ENCODE data around the gene EZH2. TPM values are rescaled to one million over a fixed set of nuclear protein-coding genes. Genes with fewer than 3 reads are reported as not detected.

Gene EZH2
- polyA plus RNA-seq, 2 of the 4 experiments (the other 2 are of a cell fraction) = 36.6 to 45.7 TPM

DNA sequence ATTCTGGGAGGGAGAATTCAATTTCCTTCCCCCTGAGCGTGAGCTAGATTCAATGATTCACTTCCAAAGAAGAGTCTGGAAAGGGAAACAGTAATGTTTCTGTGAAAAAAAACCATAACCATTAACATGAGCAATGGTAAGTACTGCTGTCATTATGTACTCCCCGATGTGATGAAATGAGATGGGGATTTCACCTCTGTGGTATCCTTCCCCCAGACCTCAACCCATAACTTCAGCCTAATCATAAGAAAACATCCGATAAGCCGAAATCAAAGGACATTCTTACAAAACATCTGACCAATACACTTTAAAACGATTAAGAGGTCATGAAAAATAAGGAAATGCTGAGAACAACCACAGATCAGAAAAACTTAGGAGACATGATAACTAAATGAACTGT, 27.2 kb downstream of the EZH2 start:
- no peak for TF ChIP-seq JUNB (IDR thresholded peaks at IDR 0.05)
- no peak overlapping the region for H3K27ac ChIP-seq
- no peak overlapping the region for H3K4me2 ChIP-seq
- 0 out of 3 replicates have a peak, but pooled peaks cover 4% of the 10 kb centered on the region for H3K4me1 ChIP-seq
- FAIRE-seq (no peak), DNase-seq (ENCODE audit: low read depth in 1 of 2, low spot score in 1 of 2) (no peak), ATAC-seq (peak in 1 of 2 experiments; percentile 24; a peak in 2 of 6 replicates)
- ChIA-PET POLR2A (interaction anchor here (1.3 kb wide), 1 partner anchor 27 kb away, joined by 3 read pairs; the partner anchor contains the start of gene EZH2), CTCF (interaction anchor here (0.7 to 2.8 kb wide), 24 partner anchors 10 to 132 kb away, joined by 3 to 17 read pairs (median 5); partner anchors contain the start of gene EZH2)
- no peak overlapping the region for H3K4me3 ChIP-seq
- WGBS (ENCODE audit: missing lambda C conversion rate) = 74% methylated on average over 5 of the region's 5 CpGs
- no peaks in the 10 kb centered on the region for H3K9me3 ChIP-seq

DNA sequence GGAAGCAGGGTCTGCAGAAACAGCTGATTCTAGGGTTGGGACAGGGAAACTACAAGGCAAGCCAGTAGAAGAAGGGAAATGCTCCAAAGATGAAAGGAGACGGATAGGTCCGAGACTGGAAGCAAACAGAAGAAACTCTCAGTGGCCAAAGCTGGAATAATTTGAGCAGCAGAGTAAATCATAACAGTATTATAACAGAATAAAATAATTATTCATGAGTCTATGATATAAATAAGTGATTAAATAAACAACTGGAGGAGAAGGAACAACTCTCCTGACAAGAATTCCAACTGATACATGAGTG, 27.6 kb downstream of the EZH2 start:
- Histone ChIP-seq H3K9me3 (no peaks in the 10 kb centered on the region), H3K27ac (no peak overlapping the region), H3K4me3 (no peak overlapping the region), H3K4me1 (0 out of 3 replicates have a peak, but pooled peaks cover 4% of the 10 kb centered on the region), H3K4me2 (no peak overlapping the region)
- CTCF ChIA-PET = interaction anchor here (0.7 to 2.8 kb wide), 25 partner anchors 8 to 132 kb away, joined by 3 to 17 read pairs (median 5); partner anchors contain the start of gene EZH2
- FAIRE-seq (no peak), ATAC-seq (peak; percentile 58 to 66; a peak in 5 of 6 replicates), DNase-seq (ENCODE audit: low read depth in 1 of 2, low spot score in 1 of 2) (no peak)
- POLR2A ChIA-PET = interaction anchor here (1.3 kb wide), 1 partner anchor 27 kb away, joined by 3 read pairs; the partner anchor contains the start of gene EZH2
- 86% methylated on average over 2 of the region's 2 CpGs for WGBS (ENCODE audit: missing lambda C conversion rate)
- TF ChIP-seq, protein P1, sequence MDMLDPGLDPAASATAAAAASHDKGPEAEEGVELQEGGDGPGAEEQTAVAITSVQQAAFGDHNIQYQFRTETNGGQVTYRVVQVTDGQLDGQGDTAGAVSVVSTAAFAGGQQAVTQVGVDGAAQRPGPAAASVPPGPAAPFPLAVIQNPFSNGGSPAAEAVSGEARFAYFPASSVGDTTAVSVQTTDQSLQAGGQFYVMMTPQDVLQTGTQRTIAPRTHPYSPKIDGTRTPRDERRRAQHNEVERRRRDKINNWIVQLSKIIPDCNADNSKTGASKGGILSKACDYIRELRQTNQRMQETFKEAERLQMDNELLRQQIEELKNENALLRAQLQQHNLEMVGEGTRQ (IDR thresholded peaks at IDR 0.05) = no peak
- TF ChIP-seq, protein P2, sequence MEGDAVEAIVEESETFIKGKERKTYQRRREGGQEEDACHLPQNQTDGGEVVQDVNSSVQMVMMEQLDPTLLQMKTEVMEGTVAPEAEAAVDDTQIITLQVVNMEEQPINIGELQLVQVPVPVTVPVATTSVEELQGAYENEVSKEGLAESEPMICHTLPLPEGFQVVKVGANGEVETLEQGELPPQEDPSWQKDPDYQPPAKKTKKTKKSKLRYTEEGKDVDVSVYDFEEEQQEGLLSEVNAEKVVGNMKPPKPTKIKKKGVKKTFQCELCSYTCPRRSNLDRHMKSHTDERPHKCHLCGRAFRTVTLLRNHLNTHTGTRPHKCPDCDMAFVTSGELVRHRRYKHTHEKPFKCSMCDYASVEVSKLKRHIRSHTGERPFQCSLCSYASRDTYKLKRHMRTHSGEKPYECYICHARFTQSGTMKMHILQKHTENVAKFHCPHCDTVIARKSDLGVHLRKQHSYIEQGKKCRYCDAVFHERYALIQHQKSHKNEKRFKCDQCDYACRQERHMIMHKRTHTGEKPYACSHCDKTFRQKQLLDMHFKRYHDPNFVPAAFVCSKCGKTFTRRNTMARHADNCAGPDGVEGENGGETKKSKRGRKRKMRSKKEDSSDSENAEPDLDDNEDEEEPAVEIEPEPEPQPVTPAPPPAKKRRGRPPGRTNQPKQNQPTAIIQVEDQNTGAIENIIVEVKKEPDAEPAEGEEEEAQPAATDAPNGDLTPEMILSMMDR (IDR thresholded peaks at IDR 0.05) = no peak; the same call in 2 of the 3 replicates
- no peak for TF ChIP-seq JUN (IDR thresholded peaks at IDR 0.05)
- no peak for TF ChIP-seq FOXS1 (CRISPR knock-in tag; IDR thresholded peaks at IDR 0.05)
- no peak for TF ChIP-seq ZSCAN20 (CRISPR knock-in tag; IDR thresholded peaks at IDR 0.05)
- no peak for TF ChIP-seq MAFK (IDR thresholded peaks at IDR 0.05; ENCODE audit: partially characterized antibody)
- no peak for TF ChIP-seq POLR2AphosphoS2 (conservative IDR thresholded peaks at IDR 0.05; ENCODE audit: low read length)
- TF ChIP-seq MAZ (IDR thresholded peaks at IDR 0.05; ENCODE audit: borderline replicate concordance, low read depth, low read length) = no peak
- TF ChIP-seq PHF8 (IDR thresholded peaks at IDR 0.05; ENCODE audit: borderline replicate concordance, low read depth) = no peak
- TF ChIP-seq, protein P3, sequence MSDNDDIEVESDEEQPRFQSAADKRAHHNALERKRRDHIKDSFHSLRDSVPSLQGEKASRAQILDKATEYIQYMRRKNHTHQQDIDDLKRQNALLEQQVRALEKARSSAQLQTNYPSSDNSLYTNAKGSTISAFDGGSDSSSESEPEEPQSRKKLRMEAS (IDR thresholded peaks at IDR 0.05) = no peak
- TF ChIP-seq NFE2L2 (conservative IDR thresholded peaks at IDR 0.05; ENCODE audit: low read length) = no peak
- TF ChIP-seq NR3C1 (IDR thresholded peaks at IDR 0.05) = no peak
- no peak for TF ChIP-seq RARB (CRISPR knock-in tag; IDR thresholded peaks at IDR 0.05)
- no peak for TF ChIP-seq HOXB5 (CRISPR knock-in tag; IDR thresholded peaks at IDR 0.05)
- TF ChIP-seq, protein P4, sequence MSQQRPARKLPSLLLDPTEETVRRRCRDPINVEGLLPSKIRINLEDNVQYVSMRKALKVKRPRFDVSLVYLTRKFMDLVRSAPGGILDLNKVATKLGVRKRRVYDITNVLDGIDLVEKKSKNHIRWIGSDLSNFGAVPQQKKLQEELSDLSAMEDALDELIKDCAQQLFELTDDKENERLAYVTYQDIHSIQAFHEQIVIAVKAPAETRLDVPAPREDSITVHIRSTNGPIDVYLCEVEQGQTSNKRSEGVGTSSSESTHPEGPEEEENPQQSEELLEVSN (IDR thresholded peaks at IDR 0.05; ENCODE audit: borderline replicate concordance, low read depth) = no peak
- no peak for TF ChIP-seq HDAC2 (IDR thresholded peaks at IDR 0.05)
- TF ChIP-seq, protein P5, sequence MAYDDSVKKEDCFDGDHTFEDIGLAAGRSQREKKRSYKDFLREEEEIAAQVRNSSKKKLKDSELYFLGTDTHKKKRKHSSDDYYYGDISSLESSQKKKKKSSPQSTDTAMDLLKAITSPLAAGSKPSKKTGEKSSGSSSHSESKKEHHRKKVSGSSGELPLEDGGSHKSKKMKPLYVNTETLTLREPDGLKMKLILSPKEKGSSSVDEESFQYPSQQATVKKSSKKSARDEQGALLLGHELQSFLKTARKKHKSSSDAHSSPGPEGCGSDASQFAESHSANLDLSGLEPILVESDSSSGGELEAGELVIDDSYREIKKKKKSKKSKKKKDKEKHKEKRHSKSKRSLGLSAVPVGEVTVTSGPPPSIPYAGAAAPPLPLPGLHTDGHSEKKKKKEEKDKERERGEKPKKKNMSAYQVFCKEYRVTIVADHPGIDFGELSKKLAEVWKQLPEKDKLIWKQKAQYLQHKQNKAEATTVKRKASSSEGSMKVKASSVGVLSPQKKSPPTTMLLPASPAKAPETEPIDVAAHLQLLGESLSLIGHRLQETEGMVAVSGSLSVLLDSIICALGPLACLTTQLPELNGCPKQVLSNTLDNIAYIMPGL (CRISPR knock-in tag; IDR thresholded peaks at IDR 0.05; ENCODE audit: borderline replicate concordance) = no peak
- TF ChIP-seq EP300 (IDR thresholded peaks at IDR 0.05) = no peak
